ENCODE data around the gene DMTF1. TPM values are rescaled to one million over a fixed set of nuclear protein-coding genes. Genes with fewer than 3 reads are reported as not detected.

The DMTF1 gene
- total and polyA plus RNA-seq, 2 of the 4 experiments (the other 2 are of a cell fraction): 59.0 to 69.0 TPM

- ChIA-PET POLR2A (ENCODE audit: unreplicated experiment) (no interaction called here), CTCF (no interaction called here)
- Histone ChIP-seq H3K23ac (ENCODE audit: low read depth, low read length) (no peak overlapping the region), H4K8ac (ENCODE audit: low read depth in 2 of 2, low read length in 2 of 2) (no peak overlapping the region), H4K91ac (ENCODE audit: insufficient read depth, low read depth, low read length) (no peak overlapping the region), H3K18ac (ENCODE audit: low read depth, low read length) (no peak overlapping the region), H3K14ac (replicated peaks; ENCODE audit: low read depth, low read length) (no peak overlapping the region), H3K9me3 (ENCODE audit: control insufficient read depth, insufficient read depth, low read length) (no peaks in the 10 kb centered on the region), H2AK9ac (replicated peaks; ENCODE audit: low read depth, low read length, poor library complexity) (no peak overlapping the region), H4K5ac (ENCODE audit: low read depth, low read length) (no peak overlapping the region), H3K9ac (ENCODE audit: low read depth, low read length) (no peak overlapping the region), H3K4ac (ENCODE audit: low read depth, low read length) (no peak overlapping the region), H2BK15ac (ENCODE audit: low read depth, low read length) (no peak overlapping the region), H3K4me3 (ENCODE audit: insufficient read depth, low read depth, low read length) (no peak overlapping the region), H2BK20ac (ENCODE audit: low read depth, low read length) (no peak overlapping the region), H4K20me1 (ENCODE audit: insufficient read depth, low read length) (no peaks in the 10 kb centered on the region), H2BK120ac (ENCODE audit: low read depth, low read length) (no peak overlapping the region), H3K56ac (ENCODE audit: extremely low read depth, insufficient read depth, low read length) (no peak overlapping the region), H3K4me2 (ENCODE audit: low read depth, low read length) (no peak overlapping the region), H2AK5ac (ENCODE audit: low read depth, low read length) (no peak overlapping the region), H3K27me3 (ENCODE audit: control insufficient read depth, insufficient read depth, low read length) (no peaks in the 10 kb centered on the region), H3K36me3 (ENCODE audit: control insufficient read depth, insufficient read depth, low read length) (no peaks in the 10 kb centered on the region), H2AFZ (replicated peaks; ENCODE audit: low read length, poor library complexity) (no peak overlapping the region), H3K9me1 (ENCODE audit: insufficient read depth, low read length) (no peaks in the 10 kb centered on the region), H3K79me1 (ENCODE audit: low read depth in 1 of 2, low read length in 2 of 2) (no peaks in the 10 kb centered on the region), H3K27ac (ENCODE audit: insufficient read depth, low read length) (no peak overlapping the region), H2BK5ac (ENCODE audit: low read depth, low read length, poor library complexity, severe bottlenecking) (no peak overlapping the region), H3K4me1 (ENCODE audit: control insufficient read depth, insufficient read depth, low read length) (no peaks in the 10 kb centered on the region)
- in situ Hi-C loops (cut with MboI; ENCODE audit: low sequenced_read_pairs): no loop called here
- DNase-seq (no peak), ATAC-seq (ENCODE audit: low read depth) (no peak)
- intact Hi-C loops (cut with micrococcal nuclease): no loop called here
- dilution Hi-C loops (cut with HindIII; ENCODE audit: low sequenced_read_pairs, unreplicated experiment): no loop called here
- no peak for TF ChIP-seq MXI1 (IDR thresholded peaks at IDR 0.05; ENCODE audit: borderline replicate concordance, low read depth, low read length)
- no TSS peak for BruUV-seq (replicated peaks)
Measured at GRCh38 chr7:87123105-87123504, 29.1 kb upstream of the DMTF1 start.

All from IMR-90 (cell line).